CMK (cell line): ENCODE results near the gene SHOC2.

Experiments
- DNase-seq: peaks from one replicate; pipeline ENCODE4 v3.0.0-alpha.2; 2010; ENCODE audit warnings: low read depth

SHOC2 gene

GRCh38 chr10:110983466-110983865 lies 64.1 kb downstream of the SHOC2 start:
- DNase-seq, result no peak

GRCh38 chr10:110985497-110986275 lies 66.3 kb downstream of the SHOC2 start:
- DNase-seq, result no peak

GRCh38 chr10:110989016-110989415 lies 69.6 kb downstream of the SHOC2 start:
- DNase-seq, result no peak

GRCh38 chr10:110992006-110992800 lies 72.8 kb downstream of the SHOC2 start:
- no peak for DNase-seq

DNA sequence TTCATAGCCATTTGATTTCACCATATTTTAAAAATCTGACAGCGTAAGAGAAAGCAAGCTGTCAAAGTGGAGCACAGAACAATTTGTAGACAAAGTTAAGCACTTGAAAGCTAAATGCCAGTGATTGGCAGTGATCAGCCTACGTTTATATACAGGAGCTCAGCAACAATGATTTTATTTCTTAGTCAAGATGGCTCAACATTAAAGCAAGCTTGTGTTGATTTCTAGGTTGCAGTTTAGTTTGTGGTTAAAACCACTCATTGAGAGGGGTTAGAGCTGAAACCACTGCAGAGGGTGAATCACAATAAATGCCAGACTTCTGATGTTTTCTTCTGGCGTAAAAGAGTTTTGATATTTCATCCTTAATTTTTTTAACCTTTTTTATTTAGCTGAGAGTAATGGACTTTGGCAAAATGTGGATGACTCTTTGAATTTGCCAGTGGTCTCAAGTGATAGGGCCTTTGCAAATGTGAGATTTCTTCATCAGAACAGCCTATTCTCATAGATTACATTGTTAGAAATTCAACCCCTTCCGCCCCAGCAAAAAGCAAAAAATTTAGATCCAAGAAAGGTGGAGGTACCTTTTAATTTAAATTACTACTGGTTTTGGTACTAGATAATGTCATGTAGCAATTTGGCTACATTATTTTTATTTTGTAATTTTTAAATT lies 73.8 kb downstream of the SHOC2 start:
- no peak for DNase-seq

DNA sequence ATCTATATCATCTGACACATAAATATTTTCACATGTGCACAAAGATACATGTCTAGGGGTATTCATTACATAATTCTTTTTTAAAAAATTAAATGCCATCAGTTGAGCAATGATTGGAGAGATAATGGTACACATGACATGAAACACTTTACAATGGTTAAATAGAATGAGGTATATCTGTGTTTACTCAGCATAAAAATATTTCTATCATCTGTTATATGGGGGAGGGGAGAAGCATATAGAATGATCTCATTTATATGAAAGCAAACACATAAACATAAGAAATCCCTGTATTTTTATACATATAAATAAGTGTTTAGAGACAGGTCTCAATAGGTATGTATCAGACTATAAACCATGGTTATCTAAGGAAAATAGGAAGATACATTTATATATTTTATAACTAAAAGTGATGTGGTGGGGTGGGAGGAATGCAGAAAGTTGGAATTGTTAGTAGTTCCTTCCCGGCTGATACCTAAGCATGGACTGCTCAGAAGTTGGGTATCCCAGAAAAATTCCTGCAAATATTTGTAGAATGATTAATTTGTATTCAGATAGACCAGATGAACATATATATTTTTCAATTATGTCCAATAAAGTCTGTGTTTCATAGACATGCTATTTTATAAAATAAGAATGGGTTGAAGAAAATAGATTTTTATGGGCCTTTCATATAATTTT lies 75.1 kb downstream of the SHOC2 start:
- no peak for DNase-seq

DNA sequence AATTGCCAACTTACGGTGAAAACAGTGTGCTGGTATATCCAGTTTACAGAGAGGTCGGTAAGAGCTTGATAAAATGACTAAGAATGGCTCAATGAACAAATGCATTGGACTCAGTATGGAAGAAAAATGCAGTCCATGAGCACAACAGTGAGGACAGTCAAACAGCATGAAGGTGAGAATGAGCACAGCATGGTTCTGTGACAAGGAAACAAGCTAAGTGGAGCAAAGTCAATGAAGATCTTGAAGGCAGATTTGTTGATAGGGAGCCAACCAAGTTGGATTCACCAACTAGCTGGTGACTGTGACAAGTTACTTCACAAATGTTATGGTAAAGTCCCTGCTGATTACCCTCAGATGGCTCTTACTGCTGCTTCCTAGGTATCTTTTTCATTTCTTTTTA lies 75.9 kb downstream of the SHOC2 start:
- DNase-seq, result no peak

- DNase-seq, result no peak
Observed at GRCh38 chr10:110996256-110996655, 76.9 kb downstream of the SHOC2 start.

GRCh38 chr10:111004016-111004415 lies 84.6 kb downstream of the SHOC2 start:
- no peak for DNase-seq

DNA sequence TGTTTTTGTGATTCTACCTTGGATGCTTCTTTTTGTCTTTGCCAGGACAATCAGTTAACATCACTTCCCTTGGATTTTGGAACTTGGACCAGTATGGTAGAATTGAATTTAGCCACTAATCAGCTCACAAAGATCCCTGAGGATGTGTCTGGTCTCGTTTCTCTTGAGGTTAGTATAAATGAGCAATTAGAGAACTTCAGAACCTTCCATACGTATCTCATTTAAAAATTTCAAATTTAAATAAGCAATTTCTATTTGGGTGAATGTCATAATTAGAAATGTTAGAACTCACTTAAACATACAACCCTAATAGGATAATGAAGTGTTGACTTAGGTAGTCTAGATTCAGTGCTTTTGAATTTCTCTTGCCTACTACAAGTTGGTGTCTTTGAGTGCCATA lies 88.1 kb downstream of the SHOC2 start:
- DNase-seq, result no peak

DNA sequence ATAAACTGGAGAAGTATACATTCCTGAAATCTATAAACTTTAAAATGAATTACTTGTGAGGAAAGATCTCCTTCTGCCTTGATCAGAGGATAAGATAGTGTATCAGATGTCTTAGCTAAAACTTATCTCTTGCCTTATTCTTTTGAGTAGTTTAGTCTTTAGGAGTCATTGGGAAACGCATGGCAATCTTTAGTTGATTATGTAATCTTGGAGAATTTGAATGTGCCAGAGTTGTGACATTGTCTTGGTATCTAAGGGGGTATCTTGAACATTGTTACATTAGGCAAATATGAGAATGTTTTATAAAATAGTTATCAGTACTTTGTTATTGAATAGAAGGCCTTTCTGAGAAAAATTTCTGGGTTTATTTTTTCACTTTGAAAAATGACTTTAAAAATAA lies 95.8 kb downstream of the SHOC2 start:
- DNase-seq, result no peak

- DNase-seq, result no peak
Observed at GRCh38 chr10:111017098-111017497, 97.7 kb downstream of the SHOC2 start.

DNA sequence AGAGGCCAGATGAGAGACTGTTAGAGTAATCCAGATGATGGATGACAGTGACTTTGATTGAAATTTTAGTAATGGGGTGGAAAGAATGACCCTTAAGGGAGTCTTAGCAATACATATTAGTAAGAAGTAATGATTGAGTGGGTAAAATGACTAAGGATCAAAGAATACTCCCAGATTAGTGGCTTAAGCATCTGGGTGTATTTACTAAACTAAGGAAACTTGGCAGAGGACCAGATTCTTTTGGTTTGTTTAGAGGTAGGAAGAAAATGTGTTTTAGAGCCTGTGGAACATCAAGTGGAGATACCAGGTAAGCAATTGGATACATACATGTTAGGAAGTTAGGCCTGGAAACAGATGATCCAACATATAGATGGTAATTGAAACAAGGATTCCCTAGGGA lies 98.6 kb downstream of the SHOC2 start:
- no peak for DNase-seq

DNA sequence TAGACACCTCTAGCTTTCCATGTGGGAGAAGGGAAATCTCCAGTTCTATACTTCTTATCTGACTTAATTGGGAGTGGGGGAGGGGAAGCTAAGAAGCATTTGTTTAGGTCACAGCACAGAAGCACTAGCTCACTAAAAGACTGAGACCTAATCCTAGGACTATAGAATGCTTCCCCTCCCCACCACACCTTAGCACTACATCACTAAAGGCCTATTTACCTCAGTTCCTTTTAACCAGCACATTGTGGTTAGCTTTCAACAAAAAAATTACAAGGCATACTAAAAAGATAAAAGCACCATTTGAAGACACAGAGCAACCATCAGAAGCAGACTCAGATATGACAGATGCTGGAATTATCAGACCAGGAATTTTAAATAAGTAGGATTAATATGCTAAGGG lies 103.7 kb downstream of the SHOC2 start:
- no peak for DNase-seq

DNA sequence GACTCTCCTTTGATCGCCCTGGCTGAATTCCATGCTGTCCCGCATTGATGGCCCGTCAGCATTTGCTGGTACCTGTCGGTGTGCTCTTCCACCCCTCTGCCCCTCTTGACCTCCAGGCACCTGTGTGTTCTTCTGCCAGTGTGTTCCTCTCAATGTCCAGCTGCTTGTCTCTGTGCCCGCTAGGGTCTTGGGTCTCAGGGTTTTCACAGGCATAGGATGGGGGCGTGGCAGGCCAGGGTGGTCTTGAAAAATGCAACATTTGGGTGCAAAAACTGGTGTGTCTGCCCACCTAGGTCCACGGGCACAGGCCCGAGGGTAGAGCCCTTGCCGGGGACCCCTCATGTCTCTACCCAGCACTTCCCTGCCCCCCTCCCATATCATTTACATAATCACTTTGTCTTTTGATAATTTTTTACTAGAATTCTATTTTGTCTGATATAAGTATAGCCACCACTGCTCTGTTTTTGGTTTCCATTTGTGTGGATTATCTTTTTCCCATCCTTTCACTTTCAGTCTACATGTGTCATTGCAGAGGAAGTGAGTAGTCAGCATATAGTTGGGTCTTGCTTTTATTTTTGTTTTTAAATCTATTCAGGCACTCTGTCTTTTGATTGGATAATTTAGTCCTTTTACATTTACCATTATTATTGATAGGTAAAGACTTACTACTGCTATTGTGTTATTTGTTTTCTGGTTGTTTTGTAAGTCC lies 110.8 kb downstream of the SHOC2 start:
- no peak for DNase-seq

GRCh38 chr10:111034598-111035310 lies 115.3 kb downstream of the SHOC2 start:
- no peak for DNase-seq

DNA sequence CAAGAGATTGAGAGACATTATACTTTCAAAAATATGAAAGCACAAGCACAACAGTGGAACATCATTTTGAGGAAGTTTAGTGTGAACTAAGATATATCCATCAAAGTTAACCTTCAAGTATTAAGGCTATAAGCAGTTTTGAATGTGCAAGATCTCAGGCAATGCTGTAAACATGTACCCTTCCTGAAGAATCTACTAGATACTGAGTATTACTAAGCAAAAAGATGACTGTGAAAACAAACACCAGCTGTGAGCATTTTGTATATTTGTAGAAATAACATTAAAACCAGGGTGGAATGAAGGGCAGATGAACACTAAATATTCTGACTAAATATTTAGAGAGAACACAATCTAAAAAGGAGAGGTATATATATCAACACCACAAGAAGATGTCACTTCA lies 116.1 kb downstream of the SHOC2 start:
- DNase-seq, result no peak

- DNase-seq, result no peak
Observed at GRCh38 chr10:111037858-111038257, 118.5 kb downstream of the SHOC2 start.

DNA sequence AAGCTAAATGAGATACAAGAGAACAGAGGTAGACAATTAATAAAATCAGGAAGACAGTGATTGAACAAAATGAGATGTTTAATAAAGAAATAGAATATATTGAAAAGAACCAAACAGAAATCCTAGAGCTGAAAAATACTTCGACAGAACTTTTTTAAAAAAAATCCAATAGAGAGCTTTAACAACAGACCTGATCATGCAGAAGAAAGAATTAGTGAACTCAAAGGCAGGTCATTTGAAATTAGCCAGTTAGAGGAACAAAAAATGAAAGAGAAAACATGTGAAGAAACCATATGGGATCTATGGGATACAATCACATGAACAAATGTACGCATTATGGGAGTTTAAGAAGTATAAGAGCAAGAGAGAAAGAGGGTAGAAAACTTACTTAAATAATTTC lies 120.1 kb downstream of the SHOC2 start:
- no peak for DNase-seq

DNA sequence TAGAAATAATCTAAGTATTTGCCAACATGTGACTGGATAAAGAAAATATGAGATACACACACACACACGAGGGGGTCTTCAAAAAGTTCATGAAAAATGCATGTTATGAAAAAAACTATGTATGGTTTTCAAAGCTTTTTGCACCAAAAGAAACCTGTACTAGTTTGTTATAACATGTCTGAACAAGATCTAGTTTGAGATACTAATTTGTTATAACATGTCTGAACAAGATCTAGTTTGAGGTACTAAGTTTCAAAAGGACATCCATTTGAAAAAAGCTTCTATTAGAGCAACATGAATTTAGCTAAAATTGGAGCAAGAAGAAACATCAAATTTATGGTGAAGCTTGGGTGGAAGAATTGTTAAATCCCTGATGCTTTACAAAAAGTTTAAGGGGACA lies 137.6 kb downstream of the SHOC2 start:
- no peak for DNase-seq
